Progenitor cell of endocrine pancreas (in vitro differentiated cells): ENCODE measurements around the gene JMJD1C. TPM values are rescaled to one million over a fixed set of nuclear protein-coding genes. Genes with fewer than 3 reads are reported as not detected.

ENCODE experiments used
- DNase-seq: peaks from one replicate; pipeline ENCODE4 v3.0.0; 2021; ENCODE audit warnings: low spot score; ENCODE audit not compliant: unreplicated experiment
- H3K27ac Mint-ChIP-seq: 2 replicates; pipeline ENCODE4 v1.8.0; 2021; ENCODE audit warnings: mild to moderate bottlenecking, moderate library complexity, mixed read lengths
- H3K27me3 Mint-ChIP-seq: 2 replicates; pipeline ENCODE4 v1.8.0; 2021; ENCODE audit warnings: mixed read lengths
- H3K36me3 Mint-ChIP-seq: 2 replicates; pipeline ENCODE4 v1.8.0; 2022; ENCODE audit warnings: mixed read lengths; ENCODE audit not compliant: insufficient read depth
- H3K4me1 Mint-ChIP-seq: 2 replicates; pipeline ENCODE4 v1.8.0; 2021; ENCODE audit warnings: low read depth, mixed read lengths
- H3K4me3 Mint-ChIP-seq: 2 replicates; pipeline ENCODE4 v1.8.0; 2021; ENCODE audit warnings: low read depth, mild to moderate bottlenecking, moderate library complexity, mixed read lengths
- H3K9me3 Mint-ChIP-seq: 2 replicates; pipeline ENCODE4 v1.8.0; 2021; ENCODE audit warnings: low read depth, mixed read lengths
- total RNA-seq: library from RNA; stranded (reverse); gene quantifications from 2 replicates; pipeline ENCODE4 v1.2.1, GENCODE V29; 2021
- TF ChIP-seq, protein P1 (sequence below): fragments of 200-600 bp; sonication (generic); IDR thresholded peaks from one replicate; pipeline ENCODE4 v1.5.0; 2021; ENCODE audit warnings: antibody characterized with exemption, mild to moderate bottlenecking; ENCODE audit not compliant: unreplicated experiment

JMJD1C gene
- total RNA-seq, 1 donor from 2014 or later: 117 TPM

DNA sequence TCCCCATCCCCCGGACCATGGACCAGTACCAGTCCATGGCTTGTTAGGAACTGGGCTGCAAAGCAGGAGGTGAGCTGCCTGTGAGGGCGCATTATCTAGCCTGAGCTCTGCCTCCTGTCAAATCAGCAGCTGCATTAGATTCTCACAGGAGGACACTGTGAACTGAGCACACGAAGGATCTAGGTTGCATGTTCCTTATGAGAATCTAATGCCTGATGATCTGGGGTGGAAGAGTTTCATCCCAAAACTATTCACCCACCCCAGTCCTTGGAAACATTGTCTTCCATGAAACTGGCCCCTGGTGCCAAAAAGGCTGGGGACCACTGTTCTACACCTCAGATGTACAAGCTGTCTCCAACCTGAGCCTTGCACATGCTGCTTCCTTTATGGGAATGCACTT is 24.1 kb upstream of the JMJD1C start:
- TF ChIP-seq, protein P1, sequence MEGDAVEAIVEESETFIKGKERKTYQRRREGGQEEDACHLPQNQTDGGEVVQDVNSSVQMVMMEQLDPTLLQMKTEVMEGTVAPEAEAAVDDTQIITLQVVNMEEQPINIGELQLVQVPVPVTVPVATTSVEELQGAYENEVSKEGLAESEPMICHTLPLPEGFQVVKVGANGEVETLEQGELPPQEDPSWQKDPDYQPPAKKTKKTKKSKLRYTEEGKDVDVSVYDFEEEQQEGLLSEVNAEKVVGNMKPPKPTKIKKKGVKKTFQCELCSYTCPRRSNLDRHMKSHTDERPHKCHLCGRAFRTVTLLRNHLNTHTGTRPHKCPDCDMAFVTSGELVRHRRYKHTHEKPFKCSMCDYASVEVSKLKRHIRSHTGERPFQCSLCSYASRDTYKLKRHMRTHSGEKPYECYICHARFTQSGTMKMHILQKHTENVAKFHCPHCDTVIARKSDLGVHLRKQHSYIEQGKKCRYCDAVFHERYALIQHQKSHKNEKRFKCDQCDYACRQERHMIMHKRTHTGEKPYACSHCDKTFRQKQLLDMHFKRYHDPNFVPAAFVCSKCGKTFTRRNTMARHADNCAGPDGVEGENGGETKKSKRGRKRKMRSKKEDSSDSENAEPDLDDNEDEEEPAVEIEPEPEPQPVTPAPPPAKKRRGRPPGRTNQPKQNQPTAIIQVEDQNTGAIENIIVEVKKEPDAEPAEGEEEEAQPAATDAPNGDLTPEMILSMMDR: no peak
- peaks cover 4% of the 10 kb centered on the region for H3K36me3 Mint-ChIP-seq
- DNase-seq: no peak
- H3K27ac Mint-ChIP-seq: no peak overlapping the region
- no peak overlapping the region for H3K4me3 Mint-ChIP-seq
- no peaks in the 10 kb centered on the region for H3K27me3 Mint-ChIP-seq
- H3K4me1 Mint-ChIP-seq: peaks cover 5% of the 10 kb centered on the region
- H3K9me3 Mint-ChIP-seq: no peaks in the 10 kb centered on the region

DNA sequence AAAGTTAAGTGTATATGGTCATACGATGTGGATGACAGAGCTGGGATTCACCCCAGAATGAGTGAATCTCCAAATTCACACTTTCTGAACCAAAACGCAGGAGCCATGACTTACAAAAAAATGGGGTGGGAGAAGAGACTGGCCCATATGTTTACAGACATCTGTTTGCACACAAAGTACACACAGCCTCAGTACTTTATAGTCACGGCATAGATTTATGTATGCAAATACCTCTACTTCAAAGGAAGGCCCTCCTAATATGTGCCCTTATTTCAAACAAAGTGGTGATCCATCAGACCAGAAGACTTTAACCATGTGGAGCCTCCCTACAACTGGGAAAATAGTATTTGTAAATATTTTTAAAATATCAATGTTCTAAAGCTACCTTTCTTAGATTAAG is 22.2 kb upstream of the JMJD1C start:
- TF ChIP-seq, protein P1: no peak
- Mint-ChIP-seq H3K9me3 (no peaks in the 10 kb centered on the region), H3K4me1 (peaks cover 5% of the 10 kb centered on the region), H3K36me3 (peaks cover 4% of the 10 kb centered on the region), H3K4me3 (no peak overlapping the region), H3K27me3 (no peaks in the 10 kb centered on the region), H3K27ac (no peak overlapping the region)
- DNase-seq: no peak

DNA sequence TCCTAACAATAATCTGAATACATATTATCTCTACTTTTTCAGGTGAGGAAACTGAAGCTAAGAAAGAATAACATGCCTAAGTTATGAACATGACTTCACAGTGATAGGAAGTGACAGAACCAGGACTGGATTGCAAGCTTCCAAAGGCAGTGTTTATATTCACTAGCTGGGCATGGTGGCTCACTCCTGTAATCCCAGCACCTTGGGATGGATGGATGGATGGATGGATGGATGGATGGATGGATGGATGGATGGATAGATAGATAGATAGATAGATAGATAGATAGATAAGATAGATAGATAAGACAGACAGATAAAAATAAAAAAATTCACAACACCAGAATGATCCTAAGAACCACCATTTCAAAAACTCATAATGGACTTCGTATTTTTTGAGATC is 18.2 kb upstream of the JMJD1C start:
- Mint-ChIP-seq H3K4me1 (peaks cover 3% of the 10 kb centered on the region), H3K27ac (no peak overlapping the region), H3K9me3 (no peaks in the 10 kb centered on the region), H3K27me3 (no peaks in the 10 kb centered on the region), H3K4me3 (no peak overlapping the region), H3K36me3 (no peaks in the 10 kb centered on the region)
- TF ChIP-seq, protein P1: no peak
- DNase-seq: no peak

DNA sequence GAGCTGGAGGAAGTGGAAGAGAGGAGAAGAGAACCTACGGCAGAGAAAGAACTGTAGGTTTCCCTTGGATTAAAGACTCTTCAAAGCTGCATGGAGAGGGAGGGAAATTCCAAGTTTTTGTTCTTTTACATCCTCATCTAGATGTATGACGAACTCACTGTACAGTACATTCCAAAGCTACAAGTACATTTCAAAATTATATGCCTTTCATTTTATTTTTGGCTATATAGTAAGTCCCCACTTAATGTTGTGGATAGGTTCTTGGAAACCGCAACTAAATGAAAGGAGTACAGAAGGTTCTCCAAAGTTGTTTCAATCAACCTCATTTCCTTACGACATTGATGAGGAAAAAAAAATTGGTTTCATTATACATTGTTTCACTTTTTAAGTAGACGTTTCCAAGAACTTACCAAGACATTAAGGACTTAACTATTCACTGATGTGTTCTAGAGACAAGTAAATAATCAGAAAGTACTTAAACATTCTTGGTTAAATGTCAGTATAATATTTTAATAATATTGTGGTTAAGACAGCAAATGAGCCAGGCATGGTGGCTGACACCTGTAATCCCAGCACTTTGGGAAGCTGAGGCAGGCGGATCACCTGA is 16.1 kb upstream of the JMJD1C start:
- no peak overlapping the region for H3K4me3 Mint-ChIP-seq
- TF ChIP-seq, protein P1: no peak
- DNase-seq: no peak
- H3K9me3 Mint-ChIP-seq: no peaks in the 10 kb centered on the region
- H3K27ac Mint-ChIP-seq: no peak overlapping the region
- no peaks in the 10 kb centered on the region for H3K36me3 Mint-ChIP-seq
- H3K27me3 Mint-ChIP-seq: no peaks in the 10 kb centered on the region
- peaks cover 14% of the 10 kb centered on the region for H3K4me1 Mint-ChIP-seq

DNA sequence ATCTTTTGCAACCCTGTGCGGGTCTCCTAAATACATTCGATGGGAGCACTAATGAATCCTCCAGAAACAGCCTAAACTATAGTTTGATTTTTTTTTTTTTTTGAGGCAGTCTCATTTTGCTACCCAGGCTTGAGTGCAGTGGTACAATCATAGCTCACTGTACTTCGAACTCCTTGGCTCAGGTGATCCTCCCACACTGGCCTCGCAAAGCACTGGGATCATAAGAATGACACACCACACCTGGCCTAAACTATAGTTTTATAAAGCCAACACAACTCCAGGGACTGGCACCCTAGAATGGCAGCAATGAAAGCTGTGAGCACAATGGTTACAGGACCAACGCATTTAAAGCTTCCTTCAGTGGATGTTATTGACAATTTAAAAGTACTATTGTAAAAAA is 14.5 kb upstream of the JMJD1C start:
- TF ChIP-seq, protein P1: no peak
- no peak for DNase-seq
- H3K36me3 Mint-ChIP-seq: no peaks in the 10 kb centered on the region
- no peak overlapping the region for H3K27ac Mint-ChIP-seq
- H3K4me1 Mint-ChIP-seq: peaks cover 16% of the 10 kb centered on the region
- H3K9me3 Mint-ChIP-seq: no peaks in the 10 kb centered on the region
- no peak overlapping the region for H3K4me3 Mint-ChIP-seq
- no peaks in the 10 kb centered on the region for H3K27me3 Mint-ChIP-seq
